GM12801 (cell line): ENCODE data around the gene RTN4RL2.

Source experiments
- CTCF ChIP-seq: IDR thresholded peaks from one replicate; pipeline ENCODE4 v1.5.1; 2011; ENCODE audit warnings: control low read depth; ENCODE audit not compliant: insufficient read length; ENCODE audit errors: extremely low read depth

RTN4RL2 gene

GRCh38 chr11:57523419-57523818 lies 63.1 kb downstream of the RTN4RL2 start:
- TF ChIP-seq CTCF = no peak
